GM12891 (cell line): Measurements from ENCODE around the gene SPATA46.

Experiments used
- PAX5 ChIP-seq: IDR thresholded peaks from 2 replicates; pipeline ENCODE4 v1.6.1; 2011; ENCODE audit warnings: low read length, moderate library complexity, mild to moderate bottlenecking; ENCODE audit not compliant: insufficient read depth, severe bottlenecking
- POLR2A ChIP-seq: IDR thresholded peaks from 2 replicates; pipeline ENCODE4 v1.6.1; 2011; ENCODE audit warnings: low read depth, low read length, control low read depth
- POLR2AphosphoS5 ChIP-seq: IDR thresholded peaks from 2 replicates; pipeline ENCODE4 v1.6.1; 2011; ENCODE audit warnings: low read depth, low read length, control low read depth
- POU2F2 ChIP-seq: IDR thresholded peaks from 2 replicates; pipeline ENCODE4 v1.6.1; 2011; ENCODE audit warnings: low read depth, mild to moderate bottlenecking, control low read depth, low read length, moderate library complexity
- SPI1 ChIP-seq: IDR thresholded peaks from 2 replicates; pipeline ENCODE4 v1.6.1; 2011; ENCODE audit warnings: low read depth, low read length, control low read depth
- TAF1 ChIP-seq: IDR thresholded peaks from 2 replicates; pipeline ENCODE4 v1.6.1; 2011; ENCODE audit warnings: low read depth, low read length, control low read depth

DNA sequence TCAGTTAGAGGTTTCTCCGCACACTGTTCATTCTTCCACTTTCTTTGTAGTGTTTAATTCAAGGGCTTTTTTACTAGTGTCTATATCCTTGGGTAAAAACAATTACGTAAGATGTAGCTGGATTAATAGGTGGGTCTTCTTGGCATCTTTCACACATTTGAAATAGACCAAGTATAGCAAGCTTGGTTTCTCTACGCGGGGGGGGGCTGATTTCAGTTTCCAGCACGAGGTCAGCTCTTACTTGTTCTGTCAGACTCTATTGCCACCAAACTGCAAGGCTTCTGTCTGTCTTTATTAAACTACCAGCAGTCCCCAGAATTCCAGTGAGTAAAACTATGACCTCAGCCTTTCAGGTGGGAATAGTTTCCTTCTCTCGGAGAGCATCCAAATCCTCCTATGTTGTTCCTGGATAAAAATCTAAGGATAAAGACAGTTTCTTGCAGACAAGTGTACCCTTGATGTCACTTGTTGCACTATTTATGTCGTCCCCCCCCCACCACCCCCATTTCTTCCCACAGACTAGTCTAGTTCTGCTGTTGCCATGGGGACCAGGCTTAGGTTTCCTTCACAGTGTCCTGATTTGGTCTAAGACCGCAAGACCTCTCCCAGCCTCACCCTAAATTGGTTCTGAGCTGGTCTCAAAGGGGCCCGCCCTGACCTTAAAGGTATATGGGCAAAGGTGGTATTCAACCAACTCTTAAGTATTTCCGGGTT, 17.0 kb downstream of the SPATA46 start:
- TF ChIP-seq POLR2AphosphoS5 (no peak), POLR2A (no peak), TAF1 (no peak), SPI1 (no peak), POU2F2 (no peak), PAX5 (no peak)
